ENCODE results near the gene ATRAID. TPM values are rescaled to one million over a fixed set of nuclear protein-coding genes. Genes with fewer than 3 reads are reported as not detected.

The ATRAID gene
- total and polyA plus RNA-seq, 2 of the 8 experiments (the other 6 are each of a cell fraction or from before 2014, with no cell fraction given) = 109 to 280 TPM

DNA sequence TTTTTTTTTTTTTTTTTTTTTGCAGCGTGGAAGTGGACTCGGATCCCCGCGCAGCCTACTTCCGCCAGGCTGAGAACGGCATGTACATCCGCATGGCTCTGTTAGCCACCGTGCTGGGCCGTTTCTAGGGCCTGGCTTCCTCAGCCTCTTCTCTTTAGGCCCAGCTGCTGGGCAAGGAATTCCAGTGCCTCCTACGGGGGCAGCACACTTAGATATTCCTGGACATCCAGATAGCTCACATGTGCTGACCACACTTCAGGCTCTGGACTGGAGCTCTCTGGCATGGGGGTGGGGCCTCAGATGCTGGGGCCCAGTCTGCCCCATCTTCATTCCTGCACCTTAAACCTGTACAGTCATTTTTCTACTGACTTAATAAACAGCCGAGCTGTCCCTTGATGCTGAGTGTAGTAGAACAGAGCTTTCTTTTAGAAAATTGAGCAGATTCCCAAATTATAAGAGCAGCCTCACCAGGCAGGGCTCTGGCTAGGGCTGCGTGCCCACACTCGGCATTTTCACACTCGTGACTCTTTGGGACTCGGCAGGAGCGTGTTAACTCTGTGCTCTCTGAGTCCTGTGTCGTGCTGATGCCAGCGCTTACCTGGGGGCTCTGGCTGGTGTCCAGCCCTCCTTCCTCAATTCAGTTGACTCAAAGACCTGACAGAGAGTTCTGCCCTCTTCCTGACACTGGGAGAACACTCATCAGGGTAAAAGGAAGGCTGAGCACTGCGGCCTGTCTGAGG, 31.7 kb downstream of the ATRAID start:
- Histone ChIP-seq H3K36me3 (ENCODE audit: control insufficient read depth in 2 of 4, insufficient read depth in 4 of 4, low read length in 3 of 4) (peaks cover 42 to 61% (median 59%) of the 10 kb centered on the region in 4 experiments), H2BK15ac (ENCODE audit: low read length) (no peak overlapping the region), H2AK5ac (ENCODE audit: low read depth, low read length) (no peak overlapping the region), H3K4me1 (replicated peaks in 1 of 4; ENCODE audit: control insufficient read depth in 3 of 4, insufficient read depth in 4 of 4, low read length in 3 of 4) (no peaks in the 10 kb centered on the region), H3K27me3 (replicated peaks in 1 of 4; ENCODE audit: control insufficient read depth in 3 of 4, extremely low read depth in 1 of 4, insufficient read depth in 3 of 4, low read length in 3 of 4) (no peaks in the 10 kb centered on the region), H3K23ac (ENCODE audit: insufficient read length) (no peak overlapping the region), H2BK120ac (replicated peaks; ENCODE audit: low read depth, low read length) (no peak overlapping the region), H4K20me1 (replicated peaks in 1 of 2; ENCODE audit: control insufficient read depth in 1 of 2, insufficient read depth in 2 of 2, low read length in 2 of 2) (peaks cover 4 to 16% of the 10 kb centered on the region in 2 experiments), H3K4me2 (ENCODE audit: insufficient read depth in 1 of 2, low read depth in 2 of 2, low read length in 2 of 2) (no peak overlapping the region), H3K56ac (replicated peaks; ENCODE audit: insufficient read length, low read depth, low read length) (no peak overlapping the region), H2BK5ac (ENCODE audit: low read depth, low read length) (no peak overlapping the region), H3K18ac (ENCODE audit: extremely low read depth, low read length) (no peak overlapping the region), H2BK20ac (ENCODE audit: low read length) (no peak overlapping the region), H3K4ac (replicated peaks; ENCODE audit: insufficient read length, low read depth, low read length) (no peak overlapping the region), H2AFZ (ENCODE audit: low read length) (no peak overlapping the region), H4K91ac (replicated peaks; ENCODE audit: insufficient read length, low read length) (no peak overlapping the region), H3K79me2 (ENCODE audit: control insufficient read depth in 1 of 2, insufficient read depth in 2 of 2, low read length in 2 of 2) (no peaks in the 10 kb centered on the region), H4K5ac (ENCODE audit: insufficient read length, low read depth, low read length) (no peak overlapping the region), H2BK12ac (ENCODE audit: low read depth, low read length) (no peak overlapping the region), H3K9me3 (ENCODE audit: insufficient read depth in 2 of 2, low read depth in 1 of 2, low read length in 1 of 2) (no peaks in the 10 kb centered on the region), H3K27ac (ENCODE audit: low read depth, low read length) (no peak overlapping the region), H3K14ac (ENCODE audit: insufficient read length) (no peak overlapping the region), H3K4me3 (ENCODE audit: extremely low read depth in 1 of 4, insufficient read depth in 2 of 4, low read depth in 3 of 4, low read length in 4 of 4) (no peak overlapping the region), H3K23me2 (ENCODE audit: low read depth, low read length) (no peaks in the 10 kb centered on the region), H4K8ac (ENCODE audit: extremely low read depth, insufficient read depth, low read length) (peak overlapping the region; percentile 3; the same call in 1 of the 2 replicates), H3K79me1 (ENCODE audit: low read depth, low read length) (no peaks in the 10 kb centered on the region), H3K9ac (replicated peaks in 1 of 4; ENCODE audit: extremely low read depth in 1 of 4, low read depth in 3 of 4, low read length in 3 of 4) (no peak overlapping the region)
- ChIA-PET POLR2A (ENCODE audit: partially characterized antibody) (interaction anchor here (0.5 to 32.6 kb wide), 9 partner anchors 1 to 165 kb away, joined by 3 to 835 read pairs (median 4); partner anchors contain the start of genes CAD, DNAJC5G and TRIM54), CTCF (ENCODE audit: partially characterized antibody) (interaction anchor here (1.0 to 3.9 kb wide), 7 partner anchors 8 to 79 kb away, joined by 3 to 32 read pairs (median 4); partner anchors contain the start of genes MPV17 and TRIM54)
- FAIRE-seq (no peak), DNase-seq (ENCODE audit: low read depth in 1 of 2, low spot score in 2 of 2) (no peak)
- 98% methylated on average over 14 of the region's 19 CpGs; no CpG with 5 or more reads in 1 of the 2 experiments for WGBS, 2 experiments (ENCODE audit: extremely low coverage in 1 of 2, insufficient coverage in 1 of 2, insufficient read length in 1 of 2, insufficient replicate concordance in 2 of 2, low coverage in 1 of 2, low lambda C conversion rate in 2 of 2, missing lambda C conversion rate in 1 of 2)
- no peak for TF ChIP-seq KDM1A (IDR thresholded peaks at IDR 0.05; ENCODE audit: borderline replicate concordance, low read length)
- TF ChIP-seq TAF7 (optimal IDR thresholded peaks at IDR 0.05; ENCODE audit: borderline replicate concordance, low read depth, low read length) = no peak
- no peak for TF ChIP-seq TAF1 (IDR thresholded peaks at IDR 0.05; ENCODE audit: low read depth, low read length)
- no peak for TF ChIP-seq ZNF274 (IDR thresholded peaks at IDR 0.05; ENCODE audit: borderline replicate concordance, extremely low read depth, low read length)
- no peak for TF ChIP-seq SP1 (IDR thresholded peaks at IDR 0.05; ENCODE audit: low read depth, low read length)
- TF ChIP-seq MAFK (IDR thresholded peaks at IDR 0.05; ENCODE audit: low read depth, low read length) = no peak
- no peak for TF ChIP-seq POLR2AphosphoS5 (IDR thresholded peaks at IDR 0.05; ENCODE audit: low read depth, low read length)
- no peak for TF ChIP-seq SIN3A (conservative IDR thresholded peaks at IDR 0.05 in 1 of 2, IDR thresholded peaks at IDR 0.05 in 1 of 2; ENCODE audit: low read depth in 1 of 2, low read length in 2 of 2)
- no peak for TF ChIP-seq SP2 (IDR thresholded peaks at IDR 0.05; ENCODE audit: low read length)
- no peak for TF ChIP-seq RNF2 (IDR thresholded peaks at IDR 0.05; ENCODE audit: borderline replicate concordance, low read depth, low read length, missing control alignments, poor library complexity, severe bottlenecking)
- no peak for TF ChIP-seq BRCA1 (IDR thresholded peaks at IDR 0.05; ENCODE audit: low read depth, low read length)

Data from H1 (cell line).